Cardiac muscle cell (in vitro differentiated cells and primary cell): ENCODE data around the gene GMPPA. TPM values are rescaled to one million over a fixed set of nuclear protein-coding genes. Genes with fewer than 3 reads are reported as not detected.

Source experiments
- DNase-seq, 2 donors: peaks; one replicate each; pipeline versions ENCODE4 v3.0.0 to v3.0.0-alpha.2; 2010 to 2017; ENCODE audit warnings: low read depth in 1 of 2, low spot score in 1 of 2
- H3K27ac ChIP-seq: fragments of 200-600 bp; sonication (generic); 2 replicates; pipeline ENCODE4 v1.5.1; 2016
- H3K27me3 ChIP-seq: fragments of 200-600 bp; sonication (generic); 2 replicates; pipeline ENCODE4 v1.6.0; 2016; ENCODE audit warnings: control low read depth
- H3K36me3 ChIP-seq: fragments of 200-600 bp; sonication (generic); 2 replicates; pipeline ENCODE4 v1.5.1; 2016; ENCODE audit warnings: control low read depth
- H3K4me1 ChIP-seq: fragments of 200-600 bp; sonication (generic); 2 replicates; pipeline ENCODE4 v1.8.1; 2017; ENCODE audit warnings: low read depth, mild to moderate bottlenecking, mixed run types
- H3K4me3 ChIP-seq: fragments of 200-600 bp; sonication (generic); 2 replicates; pipeline ENCODE4 v1.5.1; 2016; ENCODE audit warnings: mild to moderate bottlenecking
- H3K9me3 ChIP-seq: fragments of 200-600 bp; sonication (generic); 2 replicates; pipeline ENCODE4 v1.5.1; 2017; ENCODE audit warnings: low read depth, mild to moderate bottlenecking, control low read depth
- polyA plus RNA-seq: library from polyadenylated mRNA; unstranded; fragments of >200 nt; fragmentation: Nextera tagmentation; extraction: Ambion mirVana; gene quantifications from 2 replicates; pipeline ENCODE4 v1.2.1, GENCODE V29; 2016
- total RNA-seq: library from RNA; depleted of rRNA; stranded (reverse); fragments of >200 nt; gene quantifications from 2 replicates; pipeline ENCODE4 v1.2.3, GENCODE V29; 2016
- TF ChIP-seq, protein P1 (sequence below): IDR thresholded peaks from 2 replicates; pipeline ENCODE4 v1.5.1; 2012; ENCODE audit warnings: low read depth, mild to moderate bottlenecking, low read length

GMPPA gene
- total and polyA plus RNA-seq, 2 experiments from 2014 or later, result 35.0 to 67.5 TPM

DNA sequence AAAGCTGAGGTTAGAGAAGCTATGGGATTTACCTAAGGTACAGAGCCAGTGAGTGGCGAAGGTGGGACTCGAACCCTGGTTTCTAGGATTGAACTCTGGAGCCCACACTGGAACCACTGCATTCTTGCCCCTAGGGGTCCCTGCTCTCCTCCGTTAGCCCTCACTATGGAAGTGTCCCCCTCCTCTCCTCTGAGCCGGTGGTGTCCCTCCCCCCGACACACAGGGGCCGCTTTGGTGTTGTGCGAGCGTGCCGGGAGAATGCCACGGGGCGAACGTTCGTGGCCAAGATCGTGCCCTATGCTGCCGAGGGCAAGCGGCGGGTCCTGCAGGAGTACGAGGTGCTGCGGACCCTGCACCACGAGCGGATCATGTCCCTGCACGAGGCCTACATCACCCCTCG, 8.5 kb upstream of the GMPPA start:
- no peak overlapping the region for H3K4me3 ChIP-seq
- peaks cover 15% of the 10 kb centered on the region for H3K4me1 ChIP-seq
- no peaks in the 10 kb centered on the region for H3K9me3 ChIP-seq
- DNase-seq, result no peak
- no peaks in the 10 kb centered on the region for H3K27me3 ChIP-seq
- H3K36me3 ChIP-seq, result peaks cover 34% of the 10 kb centered on the region
- TF ChIP-seq, protein P1, sequence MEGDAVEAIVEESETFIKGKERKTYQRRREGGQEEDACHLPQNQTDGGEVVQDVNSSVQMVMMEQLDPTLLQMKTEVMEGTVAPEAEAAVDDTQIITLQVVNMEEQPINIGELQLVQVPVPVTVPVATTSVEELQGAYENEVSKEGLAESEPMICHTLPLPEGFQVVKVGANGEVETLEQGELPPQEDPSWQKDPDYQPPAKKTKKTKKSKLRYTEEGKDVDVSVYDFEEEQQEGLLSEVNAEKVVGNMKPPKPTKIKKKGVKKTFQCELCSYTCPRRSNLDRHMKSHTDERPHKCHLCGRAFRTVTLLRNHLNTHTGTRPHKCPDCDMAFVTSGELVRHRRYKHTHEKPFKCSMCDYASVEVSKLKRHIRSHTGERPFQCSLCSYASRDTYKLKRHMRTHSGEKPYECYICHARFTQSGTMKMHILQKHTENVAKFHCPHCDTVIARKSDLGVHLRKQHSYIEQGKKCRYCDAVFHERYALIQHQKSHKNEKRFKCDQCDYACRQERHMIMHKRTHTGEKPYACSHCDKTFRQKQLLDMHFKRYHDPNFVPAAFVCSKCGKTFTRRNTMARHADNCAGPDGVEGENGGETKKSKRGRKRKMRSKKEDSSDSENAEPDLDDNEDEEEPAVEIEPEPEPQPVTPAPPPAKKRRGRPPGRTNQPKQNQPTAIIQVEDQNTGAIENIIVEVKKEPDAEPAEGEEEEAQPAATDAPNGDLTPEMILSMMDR, result peak; percentile 6
- no peak overlapping the region for H3K27ac ChIP-seq

DNA sequence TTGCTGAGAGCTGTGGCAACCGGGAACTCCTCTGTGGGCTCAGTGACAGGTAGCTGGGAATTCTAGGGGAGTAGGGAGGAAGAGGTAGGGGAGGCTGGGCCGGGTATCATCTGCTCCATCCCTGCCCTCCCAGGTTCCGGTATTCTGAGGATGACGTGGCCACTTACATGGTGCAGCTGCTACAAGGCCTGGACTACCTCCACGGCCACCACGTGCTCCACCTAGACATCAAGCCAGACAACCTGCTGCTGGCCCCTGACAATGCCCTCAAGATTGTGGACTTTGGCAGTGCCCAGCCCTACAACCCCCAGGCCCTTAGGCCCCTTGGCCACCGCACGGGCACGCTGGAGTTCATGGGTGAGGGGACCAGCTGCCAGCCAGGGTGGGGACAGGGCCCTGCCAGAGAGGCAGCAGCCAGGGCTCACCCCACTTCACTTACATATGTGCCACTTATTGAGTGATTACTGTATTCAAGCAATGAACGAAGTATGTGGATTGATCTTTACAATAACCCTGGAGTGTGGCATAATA, 8.0 kb upstream of the GMPPA start:
- peaks cover 14% of the 10 kb centered on the region for H3K4me1 ChIP-seq
- no peaks in the 10 kb centered on the region for H3K27me3 ChIP-seq
- TF ChIP-seq, protein P1, result no peak
- no peak overlapping the region for H3K4me3 ChIP-seq
- H3K9me3 ChIP-seq, result no peaks in the 10 kb centered on the region
- peaks cover 34% of the 10 kb centered on the region for H3K36me3 ChIP-seq
- peak overlapping the region; percentile 10 for H3K27ac ChIP-seq
- no peak for DNase-seq

DNA sequence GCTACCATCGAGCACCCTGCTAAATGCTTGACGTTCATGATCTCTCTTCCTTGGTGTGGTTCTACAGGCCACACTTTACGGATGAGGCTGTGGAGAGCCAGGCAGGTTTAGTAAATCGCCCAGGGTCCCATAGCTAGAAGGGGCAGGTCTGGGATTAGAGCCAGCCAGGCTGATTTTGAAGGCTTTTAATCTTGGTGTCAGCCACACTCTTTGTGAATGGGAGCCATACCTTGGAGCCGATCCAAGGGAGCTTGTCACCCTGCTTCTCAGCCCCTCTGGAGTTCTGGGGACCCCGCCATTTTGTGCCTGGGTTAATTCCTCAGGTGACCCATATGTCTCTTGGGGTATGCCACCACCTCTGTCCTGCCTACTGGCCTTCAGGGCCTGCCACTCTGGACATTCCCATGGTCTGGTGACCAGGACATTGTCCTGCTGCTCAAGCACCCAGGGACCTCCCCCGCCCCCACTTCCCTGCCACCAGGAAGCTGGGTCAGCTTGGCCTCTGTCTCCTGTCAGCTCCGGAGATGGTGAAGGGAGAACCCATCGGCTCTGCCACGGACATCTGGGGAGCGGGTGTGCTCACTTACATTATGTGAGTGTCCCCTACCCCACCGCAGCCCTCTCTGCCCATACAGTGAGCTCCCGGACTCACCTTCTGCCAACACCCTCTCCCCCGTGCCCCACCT, 7.3 kb upstream of the GMPPA start:
- peaks cover 15% of the 10 kb centered on the region for H3K4me1 ChIP-seq
- TF ChIP-seq, protein P1, result no peak
- H3K4me3 ChIP-seq, result no peak overlapping the region
- no peaks in the 10 kb centered on the region for H3K9me3 ChIP-seq
- no peaks in the 10 kb centered on the region for H3K27me3 ChIP-seq
- H3K36me3 ChIP-seq, result peaks cover 34% of the 10 kb centered on the region
- no peak for DNase-seq
- peak overlapping the region; percentile 10 for H3K27ac ChIP-seq

DNA sequence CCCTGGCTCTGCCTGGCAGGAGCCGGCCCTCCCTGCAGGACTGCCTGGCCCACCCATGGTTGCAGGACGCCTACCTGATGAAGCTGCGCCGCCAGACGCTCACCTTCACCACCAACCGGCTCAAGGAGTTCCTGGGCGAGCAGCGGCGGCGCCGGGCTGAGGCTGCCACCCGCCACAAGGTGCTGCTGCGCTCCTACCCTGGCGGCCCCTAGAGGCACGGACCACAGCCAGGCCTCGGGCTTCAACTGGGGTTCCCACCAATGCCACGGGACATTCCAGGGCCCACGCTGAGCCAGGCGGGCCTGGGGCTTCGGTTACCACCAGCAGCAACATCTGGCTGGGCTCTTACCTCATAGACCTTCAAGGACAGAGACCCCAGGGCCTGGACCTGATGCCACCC, 6.1 kb upstream of the GMPPA start:
- no peaks in the 10 kb centered on the region for H3K9me3 ChIP-seq
- no peak overlapping the region for H3K4me3 ChIP-seq
- H3K4me1 ChIP-seq, result peaks cover 16% of the 10 kb centered on the region
- H3K27me3 ChIP-seq, result peaks cover 8% of the 10 kb centered on the region
- no peak for DNase-seq
- H3K36me3 ChIP-seq, result peaks cover 34% of the 10 kb centered on the region
- TF ChIP-seq, protein P1, result no peak
- H3K27ac ChIP-seq, result peak overlapping the region; percentile 6

DNA sequence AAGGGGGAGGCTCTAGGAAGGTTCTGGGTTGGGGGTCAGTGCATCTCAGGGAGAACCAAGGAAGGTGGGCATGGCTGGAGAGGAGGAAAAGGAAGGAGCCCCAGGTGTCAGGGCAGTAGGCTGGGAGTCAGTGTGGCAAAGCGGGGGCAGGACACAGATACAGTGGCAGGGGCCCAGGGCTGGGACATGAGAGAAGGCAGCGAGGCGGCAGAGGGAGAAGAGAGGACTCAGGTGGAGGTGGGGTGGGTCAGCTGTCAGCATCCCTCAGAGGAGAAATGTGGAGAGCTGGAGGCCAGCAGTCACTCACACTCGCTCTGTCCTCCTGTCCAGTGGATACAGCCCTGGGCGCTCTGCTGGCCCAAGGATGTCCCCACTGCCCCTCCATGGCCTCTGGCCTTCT, 5.6 kb upstream of the GMPPA start:
- H3K27me3 ChIP-seq, result peaks cover 8% of the 10 kb centered on the region
- no peaks in the 10 kb centered on the region for H3K9me3 ChIP-seq
- H3K4me3 ChIP-seq, result no peak overlapping the region
- H3K36me3 ChIP-seq, result peaks cover 34% of the 10 kb centered on the region
- TF ChIP-seq, protein P1, result no peak
- DNase-seq, result no peak
- peak overlapping the region; percentile 6 for H3K27ac ChIP-seq
- peaks cover 16% of the 10 kb centered on the region for H3K4me1 ChIP-seq
